HCT116 (cell line): ENCODE measurements around the gene KYAT1. TPM values are rescaled to one million over a fixed set of nuclear protein-coding genes. Genes with fewer than 3 reads are reported as not detected.
A peak's percentile ranks its signal among the peaks of the same experiment; 100 is the strongest.

Experiments used
- ATAC-seq: fragments of 200-7000 bp; cut with Tn5 transposase; 2 replicates; pipeline ENCODE4 v1.9.1; 2020; ENCODE audit warnings: mild to moderate bottlenecking, moderate library complexity
- BruUV-seq: library from RNA; stranded (reverse); fragments of 400-500 nt; replicated peaks from 2 replicates; lab custom pipeline; 2021; lab: Mats Ljungman, UMichigan
- CTCF ChIA-PET: fragments of 300-600 bp; sonication (Branson Sonifier 250); formaldehyde crosslinking; loops from one replicate; lab custom pipeline; 2021; ENCODE audit warnings: antibody characterized with exemption; lab: Charles Lee
- POLR2A ChIA-PET: fragments of 300-600, 350-600 bp; sonication (Branson Sonifier 250); formaldehyde crosslinking; loops from one replicate; lab custom pipeline; 2021; ENCODE audit warnings: antibody characterized with exemption; lab: Charles Lee
- RAD21 ChIA-PET, 2 experiments: fragments of 300-600 bp; sonication (Branson Sonifier 250); formaldehyde crosslinking; loops; one replicate each; lab custom pipeline; 2023; ENCODE audit warnings: low total read pairs in 2 of 2; ENCODE audit not compliant: uncharacterized antibody in 2 of 2, unreplicated experiment in 2 of 2, low non-redundant PET in 1 of 2; lab: Charles Lee
- DNase-seq: peaks from one replicate; pipeline ENCODE4 v3.0.0-alpha.2; 2010; ENCODE audit warnings: low read depth, low spot score
- H2AFZ ChIP-seq: fragments of 200-600 bp; shearing (Covaris generic), sonication (generic); 2 replicates; pipeline ENCODE4 v1.6.1; 2017; ENCODE audit warnings: low read depth, mixed run types, mixed read lengths, antibody characterized with exemption, low read length; ENCODE audit not compliant: poor library complexity, severe bottlenecking
- H3K27ac ChIP-seq: 2 replicates; pipeline ENCODE4 v1.5.1; 2012; ENCODE audit warnings: low read depth, low read length
- H3K27me3 ChIP-seq: fragments of 200-600 bp; sonication (generic); 2 replicates; pipeline ENCODE4 v1.6.1; 2016; ENCODE audit warnings: mixed run types, low read length, mixed read lengths; ENCODE audit not compliant: insufficient read depth
- H3K36me3 ChIP-seq, 2 experiments: fragments of 200-500 bp in 1 of 2; fragments of 200-600 bp in 1 of 2; sonication (Bioruptor generic) in 1 of 2; sonication (generic) in 1 of 2; 2 replicates each; pipeline versions ENCODE4 v1.5.1 to v1.6.1; 2014 to 2016; ENCODE audit warnings: low read length in 2 of 2, inconsistent platforms in 1 of 2, mixed read lengths in 1 of 2, mixed run types in 1 of 2; ENCODE audit not compliant: insufficient read depth in 2 of 2, control insufficient read depth in 1 of 2
- H3K4me1 ChIP-seq, 2 experiments: fragments of 200-600 bp in 1 of 2; sonication (generic) in 1 of 2; 2 replicates each; pipeline versions ENCODE4 v1.5.1 to v1.6.1; 2012 to 2017; ENCODE audit warnings: low read length in 2 of 2, inconsistent platforms in 1 of 2, mild to moderate bottlenecking in 1 of 2, mixed read lengths in 1 of 2, mixed run types in 1 of 2, moderate library complexity in 1 of 2; ENCODE audit not compliant: insufficient read depth in 2 of 2, control insufficient read depth in 1 of 2
- H3K4me2 ChIP-seq: fragments of 200-600 bp; sonication (generic); 2 replicates; pipeline ENCODE4 v1.6.1; 2017; ENCODE audit warnings: mixed run types, low read length, mixed read lengths
- H3K4me3 ChIP-seq, 2 experiments: fragments of 200-600 bp in 1 of 2; sonication (generic) in 1 of 2; replicated peaks in 1 of 2; 2 replicates each; pipeline ENCODE4 v1.5.1; 2011 to 2016; ENCODE audit warnings: low read length in 2 of 2, control low read depth in 1 of 2, low read depth in 1 of 2, mild to moderate bottlenecking in 1 of 2, mixed read lengths in 1 of 2, mixed run types in 1 of 2
- H3K79me2 ChIP-seq: fragments of 200-600 bp; sonication (generic); 2 replicates; pipeline ENCODE4 v1.6.1; 2017; ENCODE audit warnings: mild to moderate bottlenecking, mixed run types, low read length, moderate library complexity, mixed read lengths; ENCODE audit not compliant: insufficient read depth
- H3K9ac ChIP-seq: fragments of 200-600 bp; sonication (generic); 2 replicates; pipeline ENCODE4 v1.6.1; 2016; ENCODE audit warnings: low read length, mixed read lengths
- H3K9me2 ChIP-seq: fragments of 200-600 bp; sonication (generic), shearing (Covaris generic); 2 replicates; pipeline ENCODE4 v1.6.1; 2017; ENCODE audit warnings: mixed run types, mild to moderate bottlenecking, moderate library complexity; ENCODE audit not compliant: insufficient read depth
- H3K9me3 ChIP-seq, 2 experiments: fragments of 200-500 bp in 1 of 2; fragments of 200-600 bp in 1 of 2; sonication (Bioruptor generic) in 1 of 2; sonication (generic) in 1 of 2; 2 replicates each; pipeline ENCODE4 v1.6.1; 2014 to 2017; ENCODE audit warnings: low read length in 2 of 2, mixed read lengths in 2 of 2, inconsistent platforms in 1 of 2, low read depth in 1 of 2, mild to moderate bottlenecking in 1 of 2, mixed run types in 1 of 2, moderate library complexity in 1 of 2; ENCODE audit not compliant: control insufficient read depth in 1 of 2, insufficient read depth in 1 of 2
- H4K20me1 ChIP-seq: fragments of 200-600 bp; sonication (generic), shearing (Covaris generic); 2 replicates; pipeline ENCODE4 v1.6.1; 2017; ENCODE audit warnings: mixed run types, mild to moderate bottlenecking, moderate library complexity; ENCODE audit not compliant: insufficient read depth
- EGR1 ChIP-seq: IDR thresholded peaks from 2 replicates; pipeline ENCODE4 v1.6.1; 2012; ENCODE audit warnings: low read depth
- EZH2phosphoT487 ChIP-seq: fragments of 200-600 bp; IDR thresholded peaks from 2 replicates; pipeline ENCODE4 v1.6.1; 2018; ENCODE audit warnings: antibody characterized with exemption, borderline replicate concordance
- FOSL1 ChIP-seq: IDR thresholded peaks from 2 replicates; pipeline ENCODE4 v1.6.1; 2012; ENCODE audit warnings: low read depth
- JUND ChIP-seq: IDR thresholded peaks from 2 replicates; pipeline ENCODE4 v1.6.1; 2012
- MAX ChIP-seq: IDR thresholded peaks from 2 replicates; pipeline ENCODE4 v1.6.1; 2012
- POLR2AphosphoS5 ChIP-seq: IDR thresholded peaks from 2 replicates; pipeline ENCODE4 v1.6.1; 2011; ENCODE audit warnings: mild to moderate bottlenecking, low read depth, low read length, moderate library complexity
- RAD21 ChIP-seq: IDR thresholded peaks from 2 replicates; pipeline ENCODE4 v1.6.1; 2012; ENCODE audit warnings: low read depth, mild to moderate bottlenecking
- SIN3A ChIP-seq: IDR thresholded peaks from 2 replicates; pipeline ENCODE4 v1.6.1; 2012; ENCODE audit warnings: low read depth
- SP1 ChIP-seq: IDR thresholded peaks from 2 replicates; pipeline ENCODE4 v1.6.1; 2012; ENCODE audit warnings: low read depth
- TCF7L2 ChIP-seq: IDR thresholded peaks from 2 replicates; pipeline ENCODE4 v1.7.0; 2011; ENCODE audit warnings: borderline replicate concordance, inconsistent platforms; ENCODE audit not compliant: insufficient read depth, insufficient read length; ENCODE audit errors: extremely low read depth
- ZBTB33 ChIP-seq: IDR thresholded peaks from 2 replicates; pipeline ENCODE4 v1.6.1; 2011; ENCODE audit warnings: mild to moderate bottlenecking, low read length, moderate library complexity; ENCODE audit not compliant: insufficient replicate concordance; ENCODE audit errors: extremely low read depth
- ZFX ChIP-seq: fragments of 450-650 bp; IDR thresholded peaks from 2 replicates; pipeline ENCODE4 v1.6.1; 2017
- intact Hi-C: fragments of 100-400 bp; cut with micrococcal nuclease; formaldehyde crosslinking; loops from 2 replicates; pipeline ENCODE4 v1.10.0; 2022
- total RNA-seq: library from RNA; stranded (reverse); gene quantifications from one replicate; pipeline ENCODE4 v1.2.1, GENCODE V29; 2021; ENCODE audit not compliant: unreplicated experiment

The KYAT1 gene
- total RNA-seq, 1 experiment from 2014 or later = 10.1 TPM

DNA sequence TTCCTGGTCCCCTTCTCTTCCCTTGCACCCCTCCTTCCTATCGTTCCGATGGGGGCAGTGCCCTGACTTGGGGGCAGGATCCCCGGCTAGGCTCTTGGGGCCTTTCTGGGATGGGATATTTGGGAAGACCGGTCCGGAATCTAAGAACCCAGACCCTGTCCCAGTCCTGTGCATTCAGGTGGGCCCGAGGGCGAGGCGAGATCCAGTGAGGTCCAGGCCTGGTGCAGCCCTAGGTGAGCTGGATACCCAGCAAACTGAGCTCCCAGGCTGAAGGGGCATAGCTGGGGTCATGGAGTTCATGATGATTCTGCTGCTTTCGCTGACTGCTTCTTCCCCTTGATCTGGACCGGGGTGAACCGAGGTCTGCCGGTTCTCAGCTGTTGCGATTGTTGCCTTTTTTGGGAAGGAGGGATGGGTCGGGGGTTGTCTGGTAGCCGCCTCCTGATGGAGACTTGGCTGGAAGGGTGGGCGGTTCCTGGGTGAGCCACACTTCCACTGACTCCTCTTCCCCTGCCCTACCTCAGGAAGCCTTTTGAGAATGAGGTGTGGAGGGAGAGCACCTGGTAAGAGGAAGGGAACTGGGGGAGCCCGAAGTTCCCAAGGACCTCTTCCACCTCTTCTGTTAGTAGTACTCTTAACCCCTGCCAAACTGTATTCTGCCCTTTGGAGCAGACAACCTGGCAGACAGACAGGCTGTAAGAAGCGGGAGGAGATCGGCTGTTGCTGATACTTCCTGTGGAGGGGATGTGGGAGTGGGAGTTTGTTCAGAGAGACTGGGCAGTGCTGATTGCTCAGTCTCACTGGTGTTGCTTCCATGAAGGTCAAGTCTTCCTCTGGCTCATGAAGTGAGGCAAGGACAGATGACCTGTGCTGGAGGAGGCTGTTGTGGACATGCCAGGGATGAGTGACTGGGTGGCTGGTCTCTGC lies 1.2 kb upstream of the KYAT1 start:
- TF ChIP-seq ZBTB33 (no peak), POLR2AphosphoS5 (no peak), SIN3A (no peak), MAX (no peak), EZH2phosphoT487 (no peak), TCF7L2 (no peak), JUND (no peak), EGR1 (no peak), SP1 (no peak), FOSL1 (no peak), RAD21 (no peak), ZFX (no peak)
- TF ChIP-seq, all 23 proteins: peak for 0
- ChIA-PET RAD21 (interaction anchor here in 1 of 2 experiments (0.5 kb wide), 1 partner anchor 18 kb away, joined by 5 read pairs; no protein-coding TSS in a partner anchor), POLR2A (no interaction called here), CTCF (no interaction called here)
- H2AFZ ChIP-seq = no peak overlapping the region
- H3K36me3 ChIP-seq = peaks cover 0 to 5% of the 10 kb centered on the region in 2 experiments; a peak in 2 of 4 replicates
- DNase-seq (no peak), ATAC-seq (peak; percentile 4; the same call in 1 of the 2 replicates)
- intact Hi-C loops = loop anchor here (5.0 kb wide), 2 partner anchors 151 to 246 kb away; no protein-coding TSS in a partner anchor
- BruUV-seq = TSS peak; percentile 45
- H3K27ac ChIP-seq = peak overlapping the region; percentile 76
- peaks cover 7 to 25% of the 10 kb centered on the region in 2 experiments; a peak in 2 of 4 replicates for H3K4me1 ChIP-seq
- H3K27me3 ChIP-seq = no peaks in the 10 kb centered on the region
- H3K79me2 ChIP-seq = peaks cover 35% of the 10 kb centered on the region
- no peaks in the 10 kb centered on the region for H4K20me1 ChIP-seq
- no peaks in the 10 kb centered on the region for H3K9me2 ChIP-seq
- H3K4me2 ChIP-seq = peak overlapping the region; percentile 99
- H3K4me3 ChIP-seq = peak overlapping the region; percentile 55 to 100
- no peaks in the 10 kb centered on the region for H3K9me3 ChIP-seq
- peak overlapping the region; percentile 94 for H3K9ac ChIP-seq
